OCI-LY7 (cell line): Measurements from ENCODE around the gene CIAO3. TPM values are rescaled to one million over a fixed set of nuclear protein-coding genes. Genes with fewer than 3 reads are reported as not detected.

Source experiments
- BruUV-seq: library from RNA; stranded (reverse); fragments of 400-500 nt; replicated peaks from 2 replicates; lab custom pipeline; 2021; lab: Mats Ljungman, UMichigan
- CTCF ChIA-PET: fragments of 300-600 bp; sonication (Branson Sonifier 250); formaldehyde crosslinking; loops from one replicate; lab custom pipeline; 2022; ENCODE audit warnings: antibody characterized with exemption; ENCODE audit not compliant: unreplicated experiment; lab: Charles Lee
- POLR2A ChIA-PET: fragments of 300-600 bp; sonication (Branson Sonifier 250); formaldehyde crosslinking; loops from one replicate; lab custom pipeline; 2022; ENCODE audit warnings: antibody characterized with exemption; lab: Charles Lee
- DNase-seq: peaks from one replicate; pipeline ENCODE4 v3.0.0-alpha.2; 2015; ENCODE audit warnings: low spot score
- H2AFZ ChIP-seq: fragments of 200-600 bp; sonication (generic), shearing (Covaris generic); 2 replicates; pipeline ENCODE4 v1.6.1; 2014; ENCODE audit warnings: mild to moderate bottlenecking, antibody characterized with exemption, low read length, moderate library complexity
- H3K27ac ChIP-seq: fragments of 200-600 bp; sonication (generic); 2 replicates; pipeline ENCODE4 v1.5.1; 2014; ENCODE audit warnings: mixed run types, low read depth, mild to moderate bottlenecking, moderate library complexity, low read length, inconsistent platforms; ENCODE audit not compliant: poor library complexity, severe bottlenecking
- H3K36me3 ChIP-seq: fragments of 200-600 bp; sonication (generic); 2 replicates; pipeline ENCODE4 v1.6.1; 2014; ENCODE audit warnings: mild to moderate bottlenecking, antibody characterized with exemption, low read length, moderate library complexity, mixed read lengths; ENCODE audit not compliant: insufficient read depth
- H3K4me1 ChIP-seq: fragments of 200-600 bp; sonication (generic); 2 replicates; pipeline ENCODE4 v1.5.1; 2014; ENCODE audit warnings: mild to moderate bottlenecking, low read length; ENCODE audit not compliant: insufficient read depth, poor library complexity, severe bottlenecking
- H3K4me2 ChIP-seq: fragments of 200-600 bp; sonication (generic); 2 replicates; pipeline ENCODE4 v1.6.1; 2014; ENCODE audit warnings: mild to moderate bottlenecking, low read length
- H3K4me3 ChIP-seq: fragments of 200-600 bp; sonication (generic); 2 replicates; pipeline ENCODE4 v1.5.1; 2014; ENCODE audit warnings: mild to moderate bottlenecking, low read depth, low read length; ENCODE audit not compliant: poor library complexity, severe bottlenecking
- H3K79me2 ChIP-seq: fragments of 200-600 bp; sonication (generic); 2 replicates; pipeline ENCODE4 v1.6.1; 2016; ENCODE audit warnings: low read depth, mild to moderate bottlenecking, low read length, moderate library complexity, mixed read lengths; ENCODE audit not compliant: insufficient read depth
- H3K9me2 ChIP-seq: fragments of 200-600 bp; sonication (generic); 2 replicates; pipeline ENCODE4 v1.6.1; 2016; ENCODE audit warnings: mild to moderate bottlenecking, low read length, mixed read lengths; ENCODE audit not compliant: insufficient read depth
- H3K9me3 ChIP-seq: fragments of 200-600 bp; sonication (generic); 2 replicates; pipeline ENCODE4 v1.6.1; 2014; ENCODE audit warnings: mild to moderate bottlenecking, mixed run types, low read length, mixed read lengths
- H4K20me1 ChIP-seq: fragments of 200-600 bp; sonication (generic); 2 replicates; pipeline ENCODE4 v1.6.1; 2014; ENCODE audit warnings: mild to moderate bottlenecking, antibody characterized with exemption, low read length, moderate library complexity, mixed read lengths; ENCODE audit not compliant: insufficient read depth
- EZH2phosphoT487 ChIP-seq: fragments of 200-600 bp; sonication (generic); IDR thresholded peaks from 2 replicates; pipeline ENCODE4 v1.6.1; 2018; ENCODE audit warnings: low read depth, borderline replicate concordance, mild to moderate bottlenecking, mixed run types, antibody characterized with exemption, low read length, moderate library complexity, mixed read lengths
- intact Hi-C: fragments of 100-400 bp; cut with micrococcal nuclease; formaldehyde crosslinking; loops from one replicate; pipeline ENCODE4 v1.10.0; 2022; ENCODE audit not compliant: unreplicated experiment
- total RNA-seq, 2 experiments: library from RNA; depleted of rRNA in 1 of 2; stranded (reverse); fragments of >200 nt in 1 of 2; shearing (Covaris generic) in 1 of 2; gene quantifications; 2 replicates each; pipeline ENCODE4 v1.2.3, GENCODE V29; 2014 to 2022
- TF ChIP-seq, protein P1 (sequence below): fragments of 200-600 bp; sonication (generic); conservative IDR thresholded peaks from 2 replicates; pipeline ENCODE4 v1.5.1; 2014; ENCODE audit warnings: mild to moderate bottlenecking, antibody characterized with exemption, low read length, moderate library complexity, mixed read lengths

Gene CIAO3
- total RNA-seq, 2 experiments from 2014 or later: 156 to 169 TPM

GRCh38 chr16:704552-705380 lies 36.0 kb downstream of the CIAO3 start:
- Histone ChIP-seq H3K79me2 (no peaks in the 10 kb centered on the region), H3K4me1 (no peaks in the 10 kb centered on the region), H3K36me3 (no peaks in the 10 kb centered on the region), H3K9me3 (no peaks in the 10 kb centered on the region), H4K20me1 (no peaks in the 10 kb centered on the region), H3K4me2 (no peak overlapping the region), H3K27ac (no peak overlapping the region), H2AFZ (no peak overlapping the region), H3K9me2 (no peaks in the 10 kb centered on the region), H3K4me3 (no peak overlapping the region)
- no TSS peak for BruUV-seq
- CTCF ChIA-PET: no interaction called here
- POLR2A ChIA-PET: interaction anchor here (0.6 kb wide), 1 partner anchor 65 kb away, joined by 5 read pairs; no protein-coding TSS in a partner anchor
- intact Hi-C loops: no loop called here
- TF ChIP-seq, protein P1, sequence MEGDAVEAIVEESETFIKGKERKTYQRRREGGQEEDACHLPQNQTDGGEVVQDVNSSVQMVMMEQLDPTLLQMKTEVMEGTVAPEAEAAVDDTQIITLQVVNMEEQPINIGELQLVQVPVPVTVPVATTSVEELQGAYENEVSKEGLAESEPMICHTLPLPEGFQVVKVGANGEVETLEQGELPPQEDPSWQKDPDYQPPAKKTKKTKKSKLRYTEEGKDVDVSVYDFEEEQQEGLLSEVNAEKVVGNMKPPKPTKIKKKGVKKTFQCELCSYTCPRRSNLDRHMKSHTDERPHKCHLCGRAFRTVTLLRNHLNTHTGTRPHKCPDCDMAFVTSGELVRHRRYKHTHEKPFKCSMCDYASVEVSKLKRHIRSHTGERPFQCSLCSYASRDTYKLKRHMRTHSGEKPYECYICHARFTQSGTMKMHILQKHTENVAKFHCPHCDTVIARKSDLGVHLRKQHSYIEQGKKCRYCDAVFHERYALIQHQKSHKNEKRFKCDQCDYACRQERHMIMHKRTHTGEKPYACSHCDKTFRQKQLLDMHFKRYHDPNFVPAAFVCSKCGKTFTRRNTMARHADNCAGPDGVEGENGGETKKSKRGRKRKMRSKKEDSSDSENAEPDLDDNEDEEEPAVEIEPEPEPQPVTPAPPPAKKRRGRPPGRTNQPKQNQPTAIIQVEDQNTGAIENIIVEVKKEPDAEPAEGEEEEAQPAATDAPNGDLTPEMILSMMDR: no peak
- TF ChIP-seq EZH2phosphoT487: no peak
- DNase-seq: no peak

GRCh38 chr16:704047-704446 lies 36.8 kb downstream of the CIAO3 start:
- POLR2A ChIA-PET: no interaction called here
- H3K4me3 ChIP-seq: no peak overlapping the region
- no peaks in the 10 kb centered on the region for H3K9me3 ChIP-seq
- no peaks in the 10 kb centered on the region for H3K36me3 ChIP-seq
- no TSS peak for BruUV-seq
- no peak for TF ChIP-seq EZH2phosphoT487
- TF ChIP-seq, protein P1: no peak
- no peak for DNase-seq
- CTCF ChIA-PET: no interaction called here
- H2AFZ ChIP-seq: no peak overlapping the region
- H3K9me2 ChIP-seq: no peaks in the 10 kb centered on the region
- no peak overlapping the region for H3K4me2 ChIP-seq
- no peaks in the 10 kb centered on the region for H4K20me1 ChIP-seq
- no peaks in the 10 kb centered on the region for H3K79me2 ChIP-seq
- intact Hi-C loops: no loop called here
- no peak overlapping the region for H3K27ac ChIP-seq
- H3K4me1 ChIP-seq: no peaks in the 10 kb centered on the region

DNA sequence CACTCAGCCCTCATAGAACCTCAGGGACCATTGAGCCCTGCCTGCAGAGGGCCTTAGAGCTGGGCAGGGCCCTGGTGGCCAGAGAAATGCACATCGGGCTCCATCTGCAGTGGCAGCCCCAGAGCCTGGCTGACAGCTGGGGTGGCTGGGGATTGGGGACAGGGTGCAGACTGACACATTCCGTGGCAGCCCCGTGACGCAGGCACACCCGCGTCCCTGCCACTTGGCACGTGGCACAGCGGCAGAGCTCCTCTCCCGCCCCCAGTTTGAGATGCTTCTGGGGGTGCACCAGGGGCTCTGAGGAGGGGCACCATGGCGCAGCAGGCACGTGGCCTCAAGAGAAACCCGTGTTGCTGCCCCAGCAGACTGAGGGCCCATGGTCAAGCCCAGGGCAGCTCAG lies 37.4 kb downstream of the CIAO3 start:
- Histone ChIP-seq H3K9me2 (no peaks in the 10 kb centered on the region), H3K4me3 (no peak overlapping the region), H3K9me3 (no peaks in the 10 kb centered on the region), H3K79me2 (no peaks in the 10 kb centered on the region), H3K4me1 (no peaks in the 10 kb centered on the region), H4K20me1 (no peaks in the 10 kb centered on the region), H3K36me3 (no peaks in the 10 kb centered on the region), H2AFZ (no peak overlapping the region), H3K4me2 (no peak overlapping the region), H3K27ac (no peak overlapping the region)
- ChIA-PET POLR2A (no interaction called here), CTCF (no interaction called here)
- DNase-seq: no peak
- intact Hi-C loops: no loop called here
- TF ChIP-seq, protein P1: no peak
- TF ChIP-seq EZH2phosphoT487: no peak
- no TSS peak for BruUV-seq
